ENCODE data around the gene ZNF536. TPM values are rescaled to one million over a fixed set of nuclear protein-coding genes. Genes with fewer than 3 reads are reported as not detected.

The ZNF536 gene
- total RNA-seq, 1 experiment from 2014 or later, result 2.9 TPM

DNA sequence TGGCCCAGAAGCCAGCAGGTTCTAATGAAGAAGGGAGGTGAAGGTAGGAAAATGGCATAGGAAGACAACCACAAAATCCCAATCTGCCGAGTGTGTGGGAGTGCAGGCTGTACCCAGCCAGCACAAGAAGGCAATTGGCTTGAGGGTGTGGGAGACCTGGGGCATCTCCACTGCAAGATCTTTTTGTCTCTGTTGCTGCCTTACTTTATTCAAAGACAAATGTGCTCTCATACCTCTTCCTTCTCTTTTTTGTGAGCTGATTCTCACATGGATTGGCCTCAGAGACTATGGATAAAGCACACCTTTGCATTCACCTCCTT, 183.6 kb downstream of the ZNF536 start:
- Histone ChIP-seq H3K36me3 (ENCODE audit: insufficient read depth, low read length, poor library complexity, severe bottlenecking) (no peaks in the 10 kb centered on the region), H3K9me3 (ENCODE audit: low read depth, low read length, poor library complexity, severe bottlenecking) (no peaks in the 10 kb centered on the region), H3K27ac (ENCODE audit: low read depth, low read length, poor library complexity, severe bottlenecking) (no peak overlapping the region), H3K4me3 (ENCODE audit: low read depth, low read length, poor library complexity, severe bottlenecking) (no peak overlapping the region), H3K4me1 (ENCODE audit: insufficient read depth, low read length, poor library complexity, severe bottlenecking) (peaks cover 21% of the 10 kb centered on the region), H3K27me3 (replicated peaks; ENCODE audit: insufficient read depth, low read depth, low read length, poor library complexity) (no peaks in the 10 kb centered on the region)
- POLR2A ChIA-PET (ENCODE audit: low non-redundant PET), result no interaction called here
- intact Hi-C loops (cut with micrococcal nuclease; ENCODE audit: unreplicated experiment), result no loop called here
- DNase-seq (ENCODE audit: low spot score), result no peak
- no peak for TF ChIP-seq EZH2 (IDR thresholded peaks at IDR 0.05; ENCODE audit: borderline replicate concordance, low read depth, low read length, poor library complexity, severe bottlenecking)
- TF ChIP-seq, protein P1, sequence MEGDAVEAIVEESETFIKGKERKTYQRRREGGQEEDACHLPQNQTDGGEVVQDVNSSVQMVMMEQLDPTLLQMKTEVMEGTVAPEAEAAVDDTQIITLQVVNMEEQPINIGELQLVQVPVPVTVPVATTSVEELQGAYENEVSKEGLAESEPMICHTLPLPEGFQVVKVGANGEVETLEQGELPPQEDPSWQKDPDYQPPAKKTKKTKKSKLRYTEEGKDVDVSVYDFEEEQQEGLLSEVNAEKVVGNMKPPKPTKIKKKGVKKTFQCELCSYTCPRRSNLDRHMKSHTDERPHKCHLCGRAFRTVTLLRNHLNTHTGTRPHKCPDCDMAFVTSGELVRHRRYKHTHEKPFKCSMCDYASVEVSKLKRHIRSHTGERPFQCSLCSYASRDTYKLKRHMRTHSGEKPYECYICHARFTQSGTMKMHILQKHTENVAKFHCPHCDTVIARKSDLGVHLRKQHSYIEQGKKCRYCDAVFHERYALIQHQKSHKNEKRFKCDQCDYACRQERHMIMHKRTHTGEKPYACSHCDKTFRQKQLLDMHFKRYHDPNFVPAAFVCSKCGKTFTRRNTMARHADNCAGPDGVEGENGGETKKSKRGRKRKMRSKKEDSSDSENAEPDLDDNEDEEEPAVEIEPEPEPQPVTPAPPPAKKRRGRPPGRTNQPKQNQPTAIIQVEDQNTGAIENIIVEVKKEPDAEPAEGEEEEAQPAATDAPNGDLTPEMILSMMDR (conservative IDR thresholded peaks at IDR 0.05; ENCODE audit: low read depth, low read length), result no peak
- CTCF ChIA-PET, result no interaction called here
- BruUV-seq (replicated peaks), result no TSS peak

DNA sequence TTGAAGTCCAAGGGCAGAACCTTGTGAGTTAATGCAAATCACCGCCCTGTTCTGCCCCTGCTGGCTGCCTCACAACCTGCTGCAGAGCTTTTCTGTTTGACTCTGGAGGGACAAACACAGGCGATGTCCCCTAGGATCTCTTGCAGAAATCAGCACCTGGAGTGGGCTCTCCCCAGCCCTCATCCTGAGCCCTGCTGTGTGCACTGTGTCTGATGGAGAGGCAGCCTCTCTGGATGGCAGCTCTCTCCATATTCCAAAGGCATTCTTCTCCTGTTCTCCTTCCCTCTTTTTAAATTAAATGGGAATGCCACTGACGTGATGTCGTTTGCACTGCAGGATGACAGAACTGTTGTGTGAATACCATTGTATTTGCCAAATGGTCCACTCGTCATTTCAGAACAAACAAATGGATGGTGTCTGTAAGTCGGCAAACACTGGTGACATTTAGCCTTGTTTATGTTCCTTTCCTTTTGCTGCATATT, 184.1 kb downstream of the ZNF536 start:
- no peak for DNase-seq (ENCODE audit: low spot score)
- no peak for TF ChIP-seq EZH2 (IDR thresholded peaks at IDR 0.05; ENCODE audit: borderline replicate concordance, low read depth, low read length, poor library complexity, severe bottlenecking)
- Histone ChIP-seq H3K27ac (ENCODE audit: low read depth, low read length, poor library complexity, severe bottlenecking) (no peak overlapping the region), H3K4me1 (ENCODE audit: insufficient read depth, low read length, poor library complexity, severe bottlenecking) (peaks cover 21% of the 10 kb centered on the region), H3K9me3 (ENCODE audit: low read depth, low read length, poor library complexity, severe bottlenecking) (no peaks in the 10 kb centered on the region), H3K4me3 (ENCODE audit: low read depth, low read length, poor library complexity, severe bottlenecking) (no peak overlapping the region), H3K36me3 (ENCODE audit: insufficient read depth, low read length, poor library complexity, severe bottlenecking) (no peaks in the 10 kb centered on the region), H3K27me3 (replicated peaks; ENCODE audit: insufficient read depth, low read depth, low read length, poor library complexity) (no peaks in the 10 kb centered on the region)
- POLR2A ChIA-PET (ENCODE audit: low non-redundant PET), result no interaction called here
- intact Hi-C loops (cut with micrococcal nuclease; ENCODE audit: unreplicated experiment), result no loop called here
- no TSS peak for BruUV-seq (replicated peaks)
- CTCF ChIA-PET, result no interaction called here

DNA sequence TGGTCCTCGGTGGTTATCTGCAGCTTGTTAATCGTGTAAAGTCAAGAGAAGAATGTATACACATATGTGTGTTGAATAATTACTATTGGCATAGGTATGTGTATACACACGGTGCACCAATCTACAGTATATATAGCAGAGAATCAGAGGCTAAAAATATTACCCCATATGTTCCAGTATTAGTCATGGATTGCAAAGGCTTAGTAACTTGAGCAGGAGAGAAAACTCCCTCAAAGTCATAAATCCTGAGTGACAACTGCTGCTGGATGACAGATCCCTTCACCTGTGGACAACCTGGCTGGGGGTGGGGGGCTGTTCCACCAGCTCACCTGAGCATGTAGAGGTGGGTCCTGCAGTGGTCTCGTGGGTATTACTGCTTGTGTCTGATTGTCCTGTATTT, 185.0 kb downstream of the ZNF536 start:
- DNase-seq (ENCODE audit: low spot score), result no peak
- no peak for TF ChIP-seq EZH2 (IDR thresholded peaks at IDR 0.05; ENCODE audit: borderline replicate concordance, low read depth, low read length, poor library complexity, severe bottlenecking)
- TF ChIP-seq, protein P1 (conservative IDR thresholded peaks at IDR 0.05; ENCODE audit: low read depth, low read length), result no peak
- H3K27me3 ChIP-seq (replicated peaks; ENCODE audit: insufficient read depth, low read depth, low read length, poor library complexity), result no peaks in the 10 kb centered on the region
- H3K9me3 ChIP-seq (ENCODE audit: low read depth, low read length, poor library complexity, severe bottlenecking), result no peaks in the 10 kb centered on the region
- no TSS peak for BruUV-seq (replicated peaks)
- H3K4me1 ChIP-seq (ENCODE audit: insufficient read depth, low read length, poor library complexity, severe bottlenecking), result peaks cover 21% of the 10 kb centered on the region
- intact Hi-C loops (cut with micrococcal nuclease; ENCODE audit: unreplicated experiment), result no loop called here
- H3K36me3 ChIP-seq (ENCODE audit: insufficient read depth, low read length, poor library complexity, severe bottlenecking), result no peaks in the 10 kb centered on the region
- no peak overlapping the region for H3K4me3 ChIP-seq (ENCODE audit: low read depth, low read length, poor library complexity, severe bottlenecking)
- ChIA-PET CTCF (no interaction called here), POLR2A (ENCODE audit: low non-redundant PET) (no interaction called here)
- H3K27ac ChIP-seq (ENCODE audit: low read depth, low read length, poor library complexity, severe bottlenecking), result no peak overlapping the region

DNA sequence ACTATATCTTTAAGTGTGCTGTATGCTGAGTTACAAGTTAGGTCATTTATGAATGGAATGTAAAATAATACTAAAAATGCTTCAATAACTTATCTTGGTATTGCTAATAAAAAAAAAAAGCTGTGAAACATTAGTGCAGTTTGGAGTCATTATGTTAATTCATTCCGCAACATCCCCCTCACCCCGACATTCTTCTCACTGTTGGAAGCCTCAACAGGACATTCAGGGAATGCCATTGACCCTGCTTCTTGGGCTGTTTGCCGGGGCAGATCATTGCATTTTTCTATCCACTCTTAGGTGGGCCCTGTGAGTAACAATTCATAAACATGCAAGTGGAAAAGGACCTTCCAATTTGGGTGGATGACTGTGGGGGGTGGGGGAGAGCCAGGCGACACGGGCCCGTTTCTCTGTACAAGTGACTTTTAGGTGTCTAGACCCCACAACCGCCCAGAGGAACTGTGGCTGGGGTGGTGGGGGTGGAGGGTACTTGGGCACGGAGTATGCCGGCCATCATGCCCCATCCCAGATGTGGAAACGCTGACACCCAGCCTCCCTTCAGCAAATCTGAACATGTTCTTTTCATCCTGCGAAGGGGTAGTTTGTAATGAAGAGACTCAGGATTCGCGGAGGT, 185.9 kb downstream of the ZNF536 start:
- BruUV-seq (replicated peaks), result no TSS peak
- Histone ChIP-seq H3K9me3 (ENCODE audit: low read depth, low read length, poor library complexity, severe bottlenecking) (no peaks in the 10 kb centered on the region), H3K27ac (ENCODE audit: low read depth, low read length, poor library complexity, severe bottlenecking) (no peak overlapping the region), H3K4me1 (ENCODE audit: insufficient read depth, low read length, poor library complexity, severe bottlenecking) (peaks cover 21% of the 10 kb centered on the region), H3K4me3 (ENCODE audit: low read depth, low read length, poor library complexity, severe bottlenecking) (no peak overlapping the region), H3K27me3 (replicated peaks; ENCODE audit: insufficient read depth, low read depth, low read length, poor library complexity) (no peaks in the 10 kb centered on the region), H3K36me3 (ENCODE audit: insufficient read depth, low read length, poor library complexity, severe bottlenecking) (no peaks in the 10 kb centered on the region)
- TF ChIP-seq, protein P1 (conservative IDR thresholded peaks at IDR 0.05; ENCODE audit: low read depth, low read length), result no peak
- no peak for TF ChIP-seq EZH2 (IDR thresholded peaks at IDR 0.05; ENCODE audit: borderline replicate concordance, low read depth, low read length, poor library complexity, severe bottlenecking)
- intact Hi-C loops (cut with micrococcal nuclease; ENCODE audit: unreplicated experiment), result no loop called here
- CTCF ChIA-PET, result interaction anchor here (0.8 kb wide), 1 partner anchor 797 kb away, joined by 3 read pairs; no protein-coding TSS in a partner anchor
- POLR2A ChIA-PET (ENCODE audit: low non-redundant PET), result interaction anchor here (0.6 kb wide), 1 partner anchor 16 kb away, joined by 4 read pairs; no protein-coding TSS in a partner anchor
- DNase-seq (ENCODE audit: low spot score), result no peak
